Activated CD4-positive, alpha-beta T cell treated with anti-CD3 and anti-CD28 coated beads for 48 hours (primary cell): ENCODE measurements around the gene SCUBE2.

Experiments used
- DNase-seq: peaks from one replicate; pipeline ENCODE4 v3.0.0-alpha.2; 2020

The SCUBE2 gene

DNA sequence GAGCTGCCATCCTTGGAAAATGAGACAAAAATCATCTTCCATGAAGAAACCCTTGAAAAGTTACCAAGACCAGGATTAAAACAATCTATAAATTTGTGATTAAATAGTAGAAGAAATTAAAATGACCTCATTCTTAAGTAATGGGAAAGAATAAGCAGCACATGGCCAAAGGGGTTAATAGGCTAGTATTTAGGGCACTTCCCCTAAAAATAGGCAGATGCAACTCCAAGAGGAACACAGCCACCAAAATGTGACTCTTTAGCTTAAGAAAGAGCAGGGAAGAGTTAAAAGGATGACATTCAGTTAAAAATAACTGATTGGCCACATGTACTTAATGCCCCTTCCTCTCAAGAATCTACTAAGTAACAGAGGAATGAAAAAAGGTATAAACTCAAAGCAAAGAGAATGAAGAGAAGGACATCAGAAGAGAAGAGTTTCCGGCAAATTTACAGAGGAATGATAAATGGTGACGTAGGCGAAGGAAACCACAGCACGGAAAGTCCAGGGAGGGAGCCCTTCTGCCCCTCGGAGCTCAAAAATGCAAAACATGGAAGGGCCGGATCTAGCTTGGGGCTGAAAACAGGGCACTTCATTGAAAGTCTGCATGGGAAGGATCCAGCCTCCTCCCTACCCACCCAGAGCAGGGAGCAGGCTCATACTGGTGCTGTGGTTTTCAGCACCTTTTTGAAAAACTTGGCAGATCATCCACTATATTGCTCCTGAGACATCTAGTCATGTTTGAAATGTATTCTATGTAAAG is 17.8 kb downstream of the SCUBE2 start:
- DNase-seq: no peak

GRCh38 chr11:9072626-9073176 is 18.7 kb downstream of the SCUBE2 start:
- no peak for DNase-seq

- no peak for DNase-seq
These were observed 19.7 kb downstream of the SCUBE2 start for GRCh38 chr11:9071692-9072091.

GRCh38 chr11:9070749-9071491 is 20.5 kb downstream of the SCUBE2 start:
- no peak for DNase-seq

DNA sequence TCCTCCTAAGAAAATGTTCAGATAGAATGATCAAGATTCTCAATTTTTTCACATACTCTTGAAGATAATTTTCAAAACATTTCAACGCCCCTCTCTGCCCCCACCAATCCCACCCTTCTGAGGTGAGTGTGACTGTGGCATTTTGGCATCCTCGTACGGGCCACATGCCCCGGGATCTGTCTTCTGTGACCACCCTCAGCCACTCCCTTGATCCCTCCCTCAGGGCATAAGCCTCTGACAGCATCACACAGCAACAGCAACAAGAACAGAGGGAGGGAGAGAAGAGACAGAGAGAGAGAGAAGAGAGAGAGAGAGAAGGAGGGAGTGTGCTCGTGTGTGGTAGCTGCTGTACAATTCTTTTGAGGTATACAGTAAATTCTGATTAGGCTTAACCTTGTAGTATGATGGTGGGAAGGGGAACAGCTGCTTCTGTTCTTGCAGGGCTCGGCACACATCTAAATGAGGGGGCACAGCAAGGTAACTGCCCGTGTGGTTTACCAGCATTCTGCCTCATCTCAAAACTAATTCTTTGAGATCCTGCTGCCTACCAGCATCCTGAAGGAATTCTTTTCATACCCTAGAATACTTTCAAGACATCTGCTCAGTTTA is 21.4 kb downstream of the SCUBE2 start:
- no peak for DNase-seq

GRCh38 chr11:9069256-9069655 is 22.1 kb downstream of the SCUBE2 start:
- DNase-seq: no peak

DNA sequence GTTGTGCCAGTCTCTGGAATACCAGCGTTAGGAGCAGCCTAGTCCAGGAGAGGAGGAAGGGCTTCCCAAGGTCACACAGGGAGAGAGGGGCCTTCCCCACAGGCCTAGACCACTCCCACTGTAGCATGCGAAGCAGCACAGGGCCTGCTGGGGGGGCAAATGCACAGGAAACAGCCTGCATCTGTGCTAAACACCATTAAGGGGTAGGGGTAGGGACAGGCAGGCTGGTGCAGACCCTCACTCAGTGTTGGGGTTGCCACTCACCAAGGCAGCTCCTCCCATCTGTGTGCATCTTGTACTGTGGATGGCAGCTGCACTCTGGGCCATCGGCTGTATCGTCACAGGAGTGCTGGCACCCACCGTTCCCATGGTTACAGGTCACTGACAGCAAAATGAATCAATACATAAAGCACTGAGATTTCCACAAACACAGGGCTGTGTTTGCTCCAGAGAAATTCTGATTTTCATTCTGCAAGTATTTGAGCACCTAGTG is 24.9 kb downstream of the SCUBE2 start:
- no peak for DNase-seq

DNA sequence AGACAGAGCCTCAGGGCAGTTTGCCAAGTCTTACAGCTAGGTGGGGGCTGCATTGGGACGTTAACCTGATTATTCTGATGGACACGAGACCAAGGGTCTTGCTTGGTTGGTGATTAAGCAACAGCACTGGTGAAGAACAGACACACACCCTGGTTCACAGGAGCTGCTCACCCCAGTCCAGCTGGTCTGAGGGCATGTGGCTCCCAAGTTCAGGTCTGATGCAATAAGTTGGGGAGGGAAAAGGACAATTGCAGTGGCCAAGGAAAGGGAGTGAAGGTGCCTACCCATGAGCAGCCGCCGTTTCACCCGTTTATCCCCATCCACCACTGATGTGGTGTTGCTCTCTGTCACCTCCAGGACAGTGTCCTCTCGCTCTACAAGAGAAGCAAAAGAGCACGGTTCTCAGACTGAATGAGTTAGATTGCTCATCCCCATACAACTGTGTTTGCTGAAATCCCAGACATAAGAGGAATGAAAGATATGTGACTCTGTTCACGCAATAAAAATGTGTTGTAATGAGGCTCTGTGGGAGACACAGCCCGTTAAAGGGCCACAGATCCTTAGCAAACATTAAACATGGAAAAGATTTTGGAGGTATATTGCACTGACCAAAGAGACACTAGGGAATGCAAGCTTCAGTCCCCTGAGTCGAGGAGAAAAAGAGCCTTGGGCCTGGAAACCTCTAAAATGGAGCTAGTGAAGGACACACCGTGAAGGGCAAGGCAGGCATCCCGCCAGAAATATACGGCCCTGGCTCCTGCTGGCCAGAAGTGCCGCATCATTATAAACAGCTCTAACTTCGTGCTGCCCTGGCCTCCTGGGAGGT is 25.6 kb downstream of the SCUBE2 start:
- no peak for DNase-seq

- DNase-seq: no peak
These were observed 29.6 kb downstream of the SCUBE2 start for GRCh38 chr11:9061807-9062206.

DNA sequence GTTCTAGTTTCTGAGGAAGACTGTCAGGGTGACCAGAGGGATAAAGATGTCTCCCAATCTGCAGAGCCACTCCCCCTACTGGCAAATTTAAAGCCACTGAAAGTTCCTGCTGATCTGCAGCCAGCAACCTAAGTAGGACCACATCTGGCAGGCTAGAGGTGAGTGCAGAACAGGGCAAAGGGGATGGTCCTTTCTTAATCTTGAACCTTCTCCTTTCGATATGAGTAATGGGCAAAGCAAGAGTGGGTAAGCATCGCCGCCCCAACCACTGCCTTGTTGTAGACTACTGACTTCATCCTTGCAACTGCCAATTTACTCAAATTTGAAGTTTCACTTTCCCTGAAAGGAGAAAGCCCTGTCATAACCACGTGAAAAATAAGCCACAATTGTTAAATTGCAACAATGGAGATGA is 30.7 kb downstream of the SCUBE2 start:
- peak; percentile 84 for DNase-seq

GRCh38 chr11:9059406-9059805 is 32.0 kb downstream of the SCUBE2 start:
- DNase-seq: no peak

- DNase-seq: no peak
These were observed 33.5 kb downstream of the SCUBE2 start for GRCh38 chr11:9057888-9058287.

GRCh38 chr11:9057007-9057406 is 34.4 kb downstream of the SCUBE2 start:
- no peak for DNase-seq

DNA sequence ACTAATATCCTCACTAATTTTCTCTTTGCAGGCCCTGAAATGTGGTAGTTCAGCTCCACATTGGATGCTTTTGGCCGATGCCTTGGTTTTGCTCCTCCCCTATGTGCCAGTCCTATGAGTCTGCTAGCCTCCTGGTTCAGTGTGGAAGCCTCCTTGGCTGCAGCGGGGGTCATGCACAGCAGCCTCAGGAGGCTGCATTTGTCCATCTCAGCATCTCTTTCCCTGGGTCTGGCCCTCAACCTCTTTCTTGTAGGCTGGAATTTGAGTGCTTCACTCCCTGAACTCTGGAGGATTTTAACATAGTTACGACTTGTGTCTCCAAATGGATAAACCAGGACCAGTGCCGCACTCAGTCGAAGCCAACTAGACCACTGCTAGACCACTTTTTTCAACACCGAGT is 34.9 kb downstream of the SCUBE2 start:
- DNase-seq: no peak

DNA sequence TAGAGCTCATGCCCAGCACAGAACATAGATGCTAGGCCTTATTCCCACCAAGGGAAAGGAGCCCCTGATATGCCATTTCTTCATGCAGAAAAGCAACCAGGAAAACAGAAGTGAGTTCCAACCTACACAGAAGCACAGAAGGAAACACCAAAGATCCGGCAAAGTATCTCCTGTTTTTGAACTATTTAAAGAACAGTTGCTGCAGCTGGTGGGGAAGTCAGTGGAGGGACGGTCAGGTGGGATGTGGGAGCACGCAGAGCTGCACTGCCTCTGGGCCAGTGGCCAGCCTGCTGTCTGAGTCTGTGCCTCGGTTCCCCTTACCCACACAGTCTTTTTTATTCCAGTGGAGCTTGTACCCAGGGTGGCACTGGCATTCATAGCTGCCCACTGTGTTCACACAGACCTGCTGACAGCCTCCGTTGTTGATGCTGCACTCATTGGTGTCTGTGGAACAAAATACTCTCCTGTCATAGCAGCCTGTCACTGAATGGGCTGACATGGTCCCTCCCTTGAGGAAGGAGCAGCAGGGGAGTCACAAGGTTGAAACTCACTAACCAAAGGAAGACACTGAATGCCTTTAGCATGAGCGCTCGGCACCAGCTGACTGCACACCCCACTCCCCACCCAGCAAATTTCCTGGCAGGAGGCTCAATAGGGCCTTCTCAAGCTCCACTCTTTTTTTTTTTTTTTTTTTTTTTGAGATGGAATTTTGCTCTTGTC is 37.9 kb downstream of the SCUBE2 start:
- DNase-seq: no peak

DNA sequence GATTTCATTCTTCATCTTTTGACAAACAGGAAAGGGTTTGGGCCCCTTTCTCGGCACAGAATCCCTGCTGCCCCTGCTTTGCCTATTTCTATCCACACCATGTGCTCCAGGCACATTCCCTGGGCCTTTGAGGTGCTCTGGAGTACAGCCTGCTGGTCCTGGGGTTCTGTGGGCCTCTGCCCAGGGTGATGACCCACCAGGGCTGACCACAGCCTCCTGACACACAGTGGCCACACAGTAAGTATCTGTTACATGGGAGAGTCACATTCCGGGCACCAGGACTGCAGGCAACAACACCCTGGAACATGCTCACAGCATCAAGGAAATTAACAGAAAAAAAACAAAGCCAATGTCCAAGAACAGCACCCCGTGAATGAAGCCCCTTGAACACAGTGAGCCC is 39.1 kb downstream of the SCUBE2 start:
- DNase-seq: no peak

DNA sequence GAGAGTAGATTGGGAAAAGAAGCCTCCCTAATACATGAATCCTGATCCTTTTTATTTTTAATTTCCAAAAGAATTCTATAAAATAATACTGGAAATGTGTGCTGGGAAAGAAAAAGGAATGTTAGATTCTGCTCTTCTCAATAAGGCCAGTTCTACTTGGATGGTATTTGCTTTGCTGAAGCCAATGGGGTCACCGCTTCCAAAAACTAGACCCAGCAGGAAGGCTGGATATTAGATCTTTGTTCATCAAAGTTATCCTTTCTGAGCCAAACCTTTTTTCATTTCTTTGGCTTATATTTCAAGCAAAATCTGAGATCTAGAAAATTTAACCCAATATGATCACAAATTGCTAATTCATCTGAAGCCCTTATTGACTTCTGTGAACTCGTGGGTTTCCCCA is 41.4 kb downstream of the SCUBE2 start:
- no peak for DNase-seq

GRCh38 chr11:9047964-9048523 is 43.4 kb downstream of the SCUBE2 start:
- no peak for DNase-seq

- DNase-seq: no peak
These were observed 44.9 kb downstream of the SCUBE2 start for GRCh38 chr11:9046481-9046880.

GRCh38 chr11:9042488-9042887 is 48.9 kb downstream of the SCUBE2 start:
- DNase-seq: no peak

DNA sequence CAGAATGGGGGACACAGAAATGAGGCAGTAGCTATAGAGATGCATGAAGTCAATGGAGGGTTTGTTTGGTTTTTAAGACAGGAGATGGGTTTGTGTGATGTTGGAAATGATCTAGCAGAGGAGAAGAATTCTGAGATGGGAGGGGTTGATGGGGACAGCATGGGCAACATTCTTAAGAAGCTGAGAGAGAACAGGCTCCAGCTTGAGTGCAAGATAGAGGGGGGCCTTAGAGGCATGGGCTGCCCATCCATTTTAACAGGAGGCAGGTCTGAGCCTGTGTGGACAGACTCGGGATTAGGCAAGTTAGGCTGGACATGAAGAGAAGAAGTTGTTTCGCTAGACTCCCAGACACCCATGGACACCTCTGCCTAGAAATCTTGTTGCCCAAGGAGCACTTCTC is 49.7 kb downstream of the SCUBE2 start:
- DNase-seq: no peak

- DNase-seq: no peak
These were observed 51.0 kb downstream of the SCUBE2 start for GRCh38 chr11:9040410-9040809.
